Iris pigment epithelial cell (primary cell): ENCODE results near the gene ITGBL1.

Experiments used
- DNase-seq: peaks from one replicate; pipeline ENCODE4 v3.0.0-alpha.2; 2011; ENCODE audit warnings: low read depth

The ITGBL1 gene

GRCh38 chr13:101751488-101751887 lies 299.0 kb downstream of the ITGBL1 start:
- peak; percentile 98 for DNase-seq

GRCh38 chr13:101752432-101752831 lies 300.0 kb downstream of the ITGBL1 start:
- no peak for DNase-seq

GRCh38 chr13:101755228-101755887 lies 302.9 kb downstream of the ITGBL1 start:
- DNase-seq, result peak; percentile 18

GRCh38 chr13:101757446-101758039 lies 305.1 kb downstream of the ITGBL1 start:
- DNase-seq, result peak; percentile 58

GRCh38 chr13:101763191-101763590 lies 310.7 kb downstream of the ITGBL1 start:
- peak; percentile 8 for DNase-seq
